Measurements from ENCODE around the gene CD4. TPM values are rescaled to one million over a fixed set of nuclear protein-coding genes. Genes with fewer than 3 reads are reported as not detected.

CD4 gene
- total and polyA plus RNA-seq, 2 of the 4 experiments (the other 2 are of a cell fraction): 5.7 to 15.0 TPM

GRCh38 chr12:6796576-6796975 lies 7.2 kb downstream of the CD4 start:
- Histone ChIP-seq H3K14ac (replicated peaks; ENCODE audit: low read depth, low read length) (no peak overlapping the region), H4K8ac (ENCODE audit: low read depth in 2 of 2, low read length in 2 of 2) (no peak overlapping the region), H3K27me3 (ENCODE audit: control insufficient read depth, insufficient read depth, low read length) (no peaks in the 10 kb centered on the region), H3K56ac (ENCODE audit: extremely low read depth, insufficient read depth, low read length) (no peak overlapping the region), H2BK5ac (ENCODE audit: low read depth, low read length, poor library complexity, severe bottlenecking) (no peak overlapping the region), H3K9ac (ENCODE audit: low read depth, low read length) (no peak overlapping the region), H4K5ac (ENCODE audit: low read depth, low read length) (no peak overlapping the region), H2AK5ac (ENCODE audit: low read depth, low read length) (no peak overlapping the region), H3K79me1 (ENCODE audit: low read depth in 1 of 2, low read length in 2 of 2) (peaks cover 0 to 10% of the 10 kb centered on the region in 2 experiments; a peak in 2 of 4 replicates), H3K4me2 (ENCODE audit: low read depth, low read length) (no peak overlapping the region), H3K9me3 (ENCODE audit: control insufficient read depth, insufficient read depth, low read length) (no peaks in the 10 kb centered on the region), H4K91ac (ENCODE audit: insufficient read depth, low read depth, low read length) (no peak overlapping the region), H4K20me1 (ENCODE audit: insufficient read depth, low read length) (no peaks in the 10 kb centered on the region), H2AK9ac (replicated peaks; ENCODE audit: low read depth, low read length, poor library complexity) (no peak overlapping the region), H3K36me3 (ENCODE audit: control insufficient read depth, insufficient read depth, low read length) (0 out of 2 replicates have a peak, but pooled peaks cover 2% of the 10 kb centered on the region), H3K9me1 (ENCODE audit: insufficient read depth, low read length) (no peaks in the 10 kb centered on the region), H2AFZ (replicated peaks; ENCODE audit: low read length, poor library complexity) (no peak overlapping the region), H2BK15ac (ENCODE audit: low read depth, low read length) (no peak overlapping the region), H3K18ac (ENCODE audit: low read depth, low read length) (no peak overlapping the region), H2BK120ac (ENCODE audit: low read depth, low read length) (no peak overlapping the region), H2BK20ac (ENCODE audit: low read depth, low read length) (no peak overlapping the region), H3K4me3 (ENCODE audit: insufficient read depth, low read depth, low read length) (no peak overlapping the region), H3K27ac (ENCODE audit: insufficient read depth, low read length) (no peak overlapping the region), H3K4me1 (ENCODE audit: control insufficient read depth, insufficient read depth, low read length) (peaks cover 11% of the 10 kb centered on the region; the same call in 1 of the 2 replicates), H3K23ac (ENCODE audit: low read depth, low read length) (no peak overlapping the region), H3K4ac (ENCODE audit: low read depth, low read length) (no peak overlapping the region)
- WGBS, 2 experiments (ENCODE audit: extremely low coverage in 2 of 2, insufficient read length in 1 of 2): no CpG with 5 or more reads among the region's 4 CpGs
- in situ Hi-C loops (cut with MboI; ENCODE audit: low sequenced_read_pairs) (no loop called here), dilution Hi-C loops (cut with HindIII; ENCODE audit: low sequenced_read_pairs, unreplicated experiment) (no loop called here), intact Hi-C loops (cut with micrococcal nuclease) (no loop called here)
- BruUV-seq (replicated peaks): no TSS peak
- DNase-seq (no peak), ATAC-seq (ENCODE audit: low read depth) (no peak)
- ChIA-PET POLR2A (ENCODE audit: unreplicated experiment) (no interaction called here), CTCF (no interaction called here)
- no peak for TF ChIP-seq ELK1 (IDR thresholded peaks at IDR 0.05; ENCODE audit: borderline replicate concordance, low read depth, low read length)
